HG03159 (cell line): Measurements from ENCODE around the gene ILRUN.
A peak's percentile ranks its signal among the peaks of the same experiment; 100 is the strongest.
"Not testable (repeated sequence)": the region's sequence is repeated elsewhere in the genome, so short reads cannot be mapped to it uniquely, and the experiment has no call there.

ENCODE experiments used
- ATAC-seq: cut with Tn5 transposase; IDR thresholded peaks from one replicate; pipeline ENCODE4 v1.9.1; 2021; ENCODE audit warnings: mild to moderate bottlenecking, moderate library complexity; ENCODE audit not compliant: unreplicated experiment

ILRUN gene

GRCh38 chr6:34667481-34668238, 28.9 kb downstream of the ILRUN start:
- no peak for ATAC-seq

- no peak for ATAC-seq
Measured at GRCh38 chr6:34665019-34665418, 31.5 kb downstream of the ILRUN start.

GRCh38 chr6:34664256-34664971, 32.2 kb downstream of the ILRUN start:
- no peak for ATAC-seq

- ATAC-seq: no peak
Measured at GRCh38 chr6:34663831-34664255, 32.7 kb downstream of the ILRUN start.

GRCh38 chr6:34663371-34663770, 33.2 kb downstream of the ILRUN start:
- ATAC-seq: no peak

- ATAC-seq: no peak
Measured at GRCh38 chr6:34661357-34661756, 35.2 kb downstream of the ILRUN start.

GRCh38 chr6:34658605-34659265, 37.8 kb downstream of the ILRUN start:
- ATAC-seq: no peak

- not testable (repeated sequence) for ATAC-seq
Measured at GRCh38 chr6:34657979-34658480, 38.5 kb downstream of the ILRUN start.

GRCh38 chr6:34657307-34657978, 39.1 kb downstream of the ILRUN start:
- ATAC-seq: no peak

GRCh38 chr6:34657037-34657306, 39.6 kb downstream of the ILRUN start:
- no peak for ATAC-seq

GRCh38 chr6:34656378-34657036, 40.1 kb downstream of the ILRUN start:
- peak; percentile 91 for ATAC-seq

- ATAC-seq: not testable (repeated sequence)
Measured at GRCh38 chr6:34655876-34656377, 40.6 kb downstream of the ILRUN start.

- no peak for ATAC-seq
Measured at GRCh38 chr6:34654061-34654710, 42.4 kb downstream of the ILRUN start.

- no peak for ATAC-seq
Measured at GRCh38 chr6:34652263-34652662, 44.3 kb downstream of the ILRUN start.

GRCh38 chr6:34650823-34651222, 45.7 kb downstream of the ILRUN start:
- no peak for ATAC-seq

- ATAC-seq: not testable (repeated sequence)
Measured at GRCh38 chr6:34650232-34650631, 46.3 kb downstream of the ILRUN start.

GRCh38 chr6:34648806-34649205, 47.8 kb downstream of the ILRUN start:
- no peak for ATAC-seq
